ENCODE data around the gene SEMA6A. TPM values are rescaled to one million over a fixed set of nuclear protein-coding genes. Genes with fewer than 3 reads are reported as not detected.

Gene SEMA6A
- total RNA-seq, 1 donor, result 0.21 TPM

DNA sequence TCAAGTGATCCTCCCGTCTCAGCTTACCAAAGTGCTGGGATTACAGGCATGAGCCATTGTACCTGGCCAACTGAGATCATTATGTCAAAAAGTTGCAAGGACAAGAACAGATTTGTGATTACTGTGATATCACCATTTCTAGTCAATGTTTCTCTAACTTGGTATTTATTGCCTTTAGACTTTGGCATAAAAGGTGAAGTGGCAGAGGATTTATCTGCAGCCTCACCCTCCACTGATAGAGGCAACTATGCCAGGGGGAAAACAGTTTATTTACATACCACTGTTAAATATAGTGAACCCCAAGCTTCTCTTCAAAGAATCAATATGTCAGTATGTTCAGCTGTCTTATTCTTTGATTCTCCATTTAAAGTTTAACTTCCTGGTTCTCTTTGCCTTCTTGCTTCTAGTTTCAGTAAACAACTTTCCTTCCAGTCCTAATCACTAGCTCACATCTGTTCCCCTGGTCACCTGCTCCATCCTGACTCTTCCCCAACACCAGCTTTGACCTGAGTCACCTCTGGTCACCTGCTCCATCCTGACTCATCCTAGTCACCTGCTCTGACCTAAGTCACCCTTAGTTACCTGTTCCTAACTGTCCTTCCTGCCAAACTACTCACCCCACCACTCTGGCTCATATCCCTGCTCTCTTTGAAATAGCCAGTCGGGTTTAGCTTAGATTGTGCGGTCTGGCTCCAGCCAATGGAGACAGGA lies 29.9 kb downstream of the SEMA6A start:
- Histone ChIP-seq H3K4me3 (ENCODE audit: low read length) (no peak overlapping the region), H3K9me3 (ENCODE audit: low read depth, low read length) (peaks cover 17% of the 10 kb centered on the region), H3K4me1 (ENCODE audit: insufficient read depth, low read length) (no peaks in the 10 kb centered on the region), H3K27me3 (ENCODE audit: insufficient read depth, low read length) (no peaks in the 10 kb centered on the region)

DNA sequence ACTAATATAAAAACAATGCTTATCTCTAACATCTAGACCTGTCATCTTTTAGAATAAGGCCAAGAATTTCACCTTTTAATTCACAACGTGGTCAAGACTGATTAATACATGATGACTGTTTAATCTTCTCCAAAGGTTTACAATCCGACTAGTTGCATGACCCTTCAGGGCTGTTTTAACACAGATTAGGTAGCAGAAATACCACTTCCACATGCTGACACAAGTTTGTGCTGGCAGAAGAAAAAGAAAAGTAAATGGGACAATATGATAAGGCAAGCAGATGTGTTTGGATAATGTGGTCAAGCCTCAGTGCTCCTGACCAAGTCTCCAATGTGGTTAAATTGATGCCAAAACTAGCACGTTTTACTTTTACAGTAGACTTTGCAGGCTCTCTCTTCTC lies 31.1 kb downstream of the SEMA6A start:
- Histone ChIP-seq H3K27me3 (ENCODE audit: insufficient read depth, low read length) (no peaks in the 10 kb centered on the region), H3K4me3 (ENCODE audit: low read length) (no peak overlapping the region), H3K9me3 (ENCODE audit: low read depth, low read length) (peaks cover 17% of the 10 kb centered on the region), H3K4me1 (ENCODE audit: insufficient read depth, low read length) (no peaks in the 10 kb centered on the region)

DNA sequence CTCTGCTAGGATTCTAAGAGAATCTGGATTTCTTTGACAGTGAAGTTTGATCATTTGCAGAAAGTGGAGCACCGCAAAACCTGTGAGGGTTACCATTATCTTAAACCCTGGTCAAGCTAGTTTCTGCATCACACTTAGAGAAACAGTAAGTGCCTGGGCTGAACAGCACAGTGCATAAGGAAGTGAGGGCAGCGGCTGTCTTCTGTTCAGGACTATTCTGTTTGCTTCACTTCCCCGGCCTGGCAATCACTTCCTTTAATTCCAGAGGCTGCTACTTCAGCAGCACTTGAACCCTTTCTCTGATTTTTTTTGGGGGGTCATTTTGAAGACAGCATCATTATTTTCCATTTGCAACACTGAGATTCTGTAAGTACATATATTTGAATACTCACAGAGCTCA lies 32.0 kb downstream of the SEMA6A start:
- Histone ChIP-seq H3K4me3 (ENCODE audit: low read length) (no peak overlapping the region), H3K4me1 (ENCODE audit: insufficient read depth, low read length) (no peaks in the 10 kb centered on the region), H3K27me3 (ENCODE audit: insufficient read depth, low read length) (no peaks in the 10 kb centered on the region), H3K9me3 (ENCODE audit: low read depth, low read length) (peaks cover 17% of the 10 kb centered on the region)

DNA sequence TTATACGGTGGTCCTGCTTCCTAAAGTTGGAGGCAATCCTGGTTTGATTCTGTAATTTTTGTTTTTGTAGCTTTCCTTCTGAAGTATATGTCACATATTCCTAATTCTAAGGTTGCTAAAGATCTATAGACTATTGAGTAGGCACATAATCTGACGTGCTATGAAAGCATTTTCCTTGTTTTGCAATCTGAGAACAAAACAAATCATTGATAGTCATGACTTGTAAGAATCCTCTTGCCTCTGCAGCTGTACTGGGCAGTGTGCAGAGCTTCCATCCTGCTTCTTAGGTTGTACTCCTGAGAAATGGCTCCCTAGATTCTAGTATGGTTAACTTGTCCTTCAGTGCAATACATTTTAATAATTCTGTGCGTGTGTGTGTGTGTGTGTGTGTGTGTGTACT lies 35.4 kb downstream of the SEMA6A start:
- no peaks in the 10 kb centered on the region for H3K9me3 ChIP-seq (ENCODE audit: low read depth, low read length)
- no peaks in the 10 kb centered on the region for H3K4me1 ChIP-seq (ENCODE audit: insufficient read depth, low read length)
- no peaks in the 10 kb centered on the region for H3K27me3 ChIP-seq (ENCODE audit: insufficient read depth, low read length)
- H3K4me3 ChIP-seq (ENCODE audit: low read length), result no peak overlapping the region

DNA sequence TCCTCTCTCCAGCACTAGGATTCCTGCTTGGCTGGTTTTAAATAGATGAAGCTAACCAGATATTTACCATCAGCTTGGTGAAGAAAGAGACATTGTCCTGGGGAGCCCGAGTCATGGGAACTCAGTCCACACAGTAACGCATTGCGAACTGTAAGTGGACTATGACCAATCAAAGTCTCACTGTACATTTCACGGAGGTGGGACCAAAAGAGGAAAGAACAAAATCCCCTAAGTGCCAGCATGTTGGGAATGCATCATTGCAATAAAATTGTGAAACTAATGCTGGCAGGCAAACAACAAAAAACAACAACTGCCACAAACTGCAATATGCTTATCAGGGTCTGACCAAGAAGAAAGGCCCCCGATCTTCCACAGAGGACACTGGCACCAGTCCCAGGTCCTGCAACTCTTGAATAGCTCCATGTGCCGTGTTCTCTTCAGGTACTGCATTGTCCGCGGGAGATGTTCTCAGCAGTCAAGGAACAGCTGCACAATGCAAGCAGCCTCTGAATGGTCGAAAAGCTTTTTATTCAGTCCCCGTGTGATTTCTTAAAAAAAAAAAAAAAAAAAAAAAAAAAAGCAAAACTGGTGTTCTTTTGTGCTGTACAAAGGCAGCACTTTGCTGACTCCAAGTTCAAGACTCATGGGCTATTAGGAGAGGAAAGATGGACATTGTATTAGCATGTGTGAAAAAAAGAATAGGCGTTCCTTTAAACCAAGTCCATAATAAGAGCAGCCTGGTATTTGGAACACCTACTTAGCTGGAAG lies 38.1 kb downstream of the SEMA6A start:
- no peaks in the 10 kb centered on the region for H3K4me1 ChIP-seq (ENCODE audit: insufficient read depth, low read length)
- H3K9me3 ChIP-seq (ENCODE audit: low read depth, low read length), result no peaks in the 10 kb centered on the region
- H3K4me3 ChIP-seq (ENCODE audit: low read length), result no peak overlapping the region
- H3K27me3 ChIP-seq (ENCODE audit: insufficient read depth, low read length), result no peaks in the 10 kb centered on the region

DNA sequence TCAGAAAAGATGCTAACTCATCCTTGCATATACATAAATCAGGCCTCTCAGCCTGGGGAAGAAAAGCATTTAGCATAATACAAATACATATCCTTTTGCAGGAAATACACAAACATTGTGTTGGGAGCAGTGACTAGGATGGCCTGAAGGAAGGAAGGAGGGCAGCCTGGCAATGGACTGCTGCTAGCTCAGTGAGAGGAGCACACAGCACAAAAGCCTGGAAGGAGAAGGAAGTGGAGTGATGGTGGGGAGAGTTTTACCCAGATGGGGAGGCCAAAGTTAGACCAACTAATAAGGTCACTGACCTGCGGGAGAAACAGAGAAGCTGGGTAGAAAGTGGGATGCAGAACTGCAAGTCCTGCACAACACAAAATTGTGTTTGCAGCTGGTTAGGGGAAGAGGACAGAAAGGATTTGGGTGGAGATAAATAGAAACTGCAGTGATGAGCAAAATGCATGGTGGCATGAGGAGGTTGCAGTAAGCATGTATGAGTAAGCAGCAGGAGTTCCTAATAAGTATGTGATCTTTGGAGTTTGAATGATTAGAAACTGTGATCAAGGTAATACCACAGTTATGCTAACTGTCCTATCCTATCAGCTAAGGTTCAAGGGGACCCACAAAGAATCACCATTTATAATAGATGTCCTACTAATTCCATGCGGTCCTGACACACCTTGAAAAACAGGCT lies 39.5 kb downstream of the SEMA6A start:
- no peaks in the 10 kb centered on the region for H3K9me3 ChIP-seq (ENCODE audit: low read depth, low read length)
- H3K27me3 ChIP-seq (ENCODE audit: insufficient read depth, low read length), result no peaks in the 10 kb centered on the region
- H3K4me3 ChIP-seq (ENCODE audit: low read length), result no peak overlapping the region
- no peaks in the 10 kb centered on the region for H3K4me1 ChIP-seq (ENCODE audit: insufficient read depth, low read length)

DNA sequence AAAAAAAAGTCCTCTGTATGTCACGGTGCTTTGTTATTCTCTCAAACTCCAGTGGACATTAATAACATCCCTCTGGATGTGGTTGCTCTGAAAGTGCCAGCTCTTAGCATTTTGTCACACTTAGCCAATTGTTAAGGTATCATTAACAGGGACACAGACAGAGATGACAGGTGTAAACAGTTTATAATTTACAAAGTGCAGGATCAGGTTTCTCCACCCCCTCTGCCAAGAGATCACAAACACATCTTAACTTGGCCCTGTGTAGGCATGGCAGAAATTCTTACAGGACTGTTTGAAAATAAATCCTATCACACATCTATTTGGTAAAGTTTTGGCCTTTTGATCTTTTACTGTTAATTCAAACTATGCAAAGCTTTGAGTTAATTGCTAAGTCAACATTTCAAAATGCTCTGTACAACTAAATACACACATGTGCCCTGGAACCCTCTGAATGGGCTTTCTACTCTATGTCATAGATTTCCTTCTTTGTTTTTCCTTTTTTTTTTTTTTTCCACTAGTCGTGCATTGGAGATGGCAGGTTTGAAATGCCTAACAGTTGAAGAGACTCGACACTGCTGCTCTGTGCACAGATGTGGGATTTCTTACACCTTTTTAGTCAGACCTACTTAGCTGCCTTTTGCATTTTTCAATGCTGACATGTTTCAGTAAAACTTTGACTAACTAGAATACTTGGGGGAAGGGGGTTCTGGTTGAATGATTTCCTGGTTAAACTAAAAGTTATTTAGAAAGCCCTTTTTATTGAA lies 41.7 kb downstream of the SEMA6A start:
- Histone ChIP-seq H3K4me3 (ENCODE audit: low read length) (no peak overlapping the region), H3K27me3 (ENCODE audit: insufficient read depth, low read length) (no peaks in the 10 kb centered on the region), H3K9me3 (ENCODE audit: low read depth, low read length) (no peaks in the 10 kb centered on the region), H3K4me1 (ENCODE audit: insufficient read depth, low read length) (no peaks in the 10 kb centered on the region)

DNA sequence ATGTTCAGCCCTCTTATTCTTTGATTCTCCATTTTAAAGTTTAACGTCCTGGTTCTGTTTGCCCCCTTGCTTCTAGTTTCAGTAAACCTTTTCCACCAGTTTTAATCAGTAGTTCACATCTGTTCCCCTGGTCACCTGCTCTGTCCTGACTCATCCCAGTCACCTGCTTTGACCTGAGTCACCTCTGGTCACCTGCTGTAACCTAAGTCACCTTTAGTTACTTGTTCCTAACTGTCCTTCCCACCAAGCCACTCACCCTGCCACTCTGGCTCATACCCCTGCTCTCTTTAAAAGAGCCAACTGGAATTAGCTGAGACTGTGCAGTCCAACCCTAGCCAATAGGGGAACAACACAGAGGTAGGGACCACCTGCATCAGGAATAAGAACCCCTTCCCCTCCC lies 43.0 kb downstream of the SEMA6A start:
- no peaks in the 10 kb centered on the region for H3K4me1 ChIP-seq (ENCODE audit: insufficient read depth, low read length)
- no peaks in the 10 kb centered on the region for H3K27me3 ChIP-seq (ENCODE audit: insufficient read depth, low read length)
- H3K9me3 ChIP-seq (ENCODE audit: low read depth, low read length), result no peaks in the 10 kb centered on the region
- no peak overlapping the region for H3K4me3 ChIP-seq (ENCODE audit: low read length)

DNA sequence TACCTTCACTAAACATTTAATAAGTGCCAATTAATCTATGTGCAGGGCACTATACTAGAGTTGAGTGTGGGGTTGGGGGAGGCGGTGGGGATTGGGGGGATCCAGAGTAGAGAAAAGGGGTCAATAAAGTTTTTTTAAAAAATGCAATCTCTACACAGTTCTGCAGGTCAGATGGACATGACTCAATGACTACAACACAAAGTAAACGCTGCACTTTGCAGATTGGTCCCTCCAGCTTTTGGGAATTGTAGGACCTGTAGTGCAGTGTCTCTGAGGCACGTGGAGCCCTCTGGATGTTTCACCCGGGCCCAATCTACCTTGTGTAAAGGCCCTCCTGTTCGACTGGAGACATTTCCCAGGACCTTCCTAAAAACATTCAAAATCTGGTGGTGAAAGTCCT lies 43.5 kb downstream of the SEMA6A start:
- H3K4me1 ChIP-seq (ENCODE audit: insufficient read depth, low read length), result no peaks in the 10 kb centered on the region
- no peak overlapping the region for H3K4me3 ChIP-seq (ENCODE audit: low read length)
- no peaks in the 10 kb centered on the region for H3K27me3 ChIP-seq (ENCODE audit: insufficient read depth, low read length)
- no peaks in the 10 kb centered on the region for H3K9me3 ChIP-seq (ENCODE audit: low read depth, low read length)

DNA sequence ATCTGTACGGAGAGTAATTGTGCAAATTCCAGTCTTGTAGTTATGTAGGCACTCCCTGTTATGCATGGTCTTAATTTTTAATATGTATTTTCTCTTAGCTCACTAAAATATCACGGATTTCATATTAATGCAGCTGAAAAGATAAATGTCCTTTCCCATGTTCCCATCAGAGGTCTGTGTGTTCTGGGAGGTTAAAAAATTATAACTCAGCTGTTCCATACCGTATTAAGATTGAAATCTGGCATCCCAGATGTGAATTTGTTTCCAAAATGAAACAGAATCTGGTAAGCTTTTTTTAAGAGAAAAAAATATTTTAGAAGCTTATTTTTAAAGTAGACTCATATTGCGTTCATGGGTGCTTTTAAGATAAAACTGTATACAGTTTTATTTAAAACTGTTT lies 44.3 kb downstream of the SEMA6A start:
- no peaks in the 10 kb centered on the region for H3K4me1 ChIP-seq (ENCODE audit: insufficient read depth, low read length)
- H3K27me3 ChIP-seq (ENCODE audit: insufficient read depth, low read length), result no peaks in the 10 kb centered on the region
- H3K9me3 ChIP-seq (ENCODE audit: low read depth, low read length), result no peaks in the 10 kb centered on the region
- no peak overlapping the region for H3K4me3 ChIP-seq (ENCODE audit: low read length)

DNA sequence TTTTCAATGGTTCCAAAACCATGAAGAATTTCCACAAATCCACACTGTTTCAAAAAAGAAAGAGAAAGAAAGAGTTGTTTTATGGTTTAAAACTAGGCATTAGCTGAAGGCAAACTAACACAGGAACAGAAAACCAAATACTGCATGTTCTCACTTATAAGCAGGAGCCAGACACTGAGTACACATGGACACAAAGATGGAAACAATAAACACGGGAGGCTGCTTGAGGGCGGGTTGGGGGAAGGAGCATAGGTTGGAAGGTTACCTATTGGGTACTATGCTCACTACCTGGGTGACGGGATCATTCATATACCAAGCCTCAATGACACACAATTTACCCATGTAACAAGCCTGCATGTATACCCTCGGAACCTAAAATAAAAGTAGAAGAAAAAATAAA lies 45.0 kb downstream of the SEMA6A start:
- no peaks in the 10 kb centered on the region for H3K4me1 ChIP-seq (ENCODE audit: insufficient read depth, low read length)
- no peaks in the 10 kb centered on the region for H3K27me3 ChIP-seq (ENCODE audit: insufficient read depth, low read length)
- no peak overlapping the region for H3K4me3 ChIP-seq (ENCODE audit: low read length)
- no peaks in the 10 kb centered on the region for H3K9me3 ChIP-seq (ENCODE audit: low read depth, low read length)

DNA sequence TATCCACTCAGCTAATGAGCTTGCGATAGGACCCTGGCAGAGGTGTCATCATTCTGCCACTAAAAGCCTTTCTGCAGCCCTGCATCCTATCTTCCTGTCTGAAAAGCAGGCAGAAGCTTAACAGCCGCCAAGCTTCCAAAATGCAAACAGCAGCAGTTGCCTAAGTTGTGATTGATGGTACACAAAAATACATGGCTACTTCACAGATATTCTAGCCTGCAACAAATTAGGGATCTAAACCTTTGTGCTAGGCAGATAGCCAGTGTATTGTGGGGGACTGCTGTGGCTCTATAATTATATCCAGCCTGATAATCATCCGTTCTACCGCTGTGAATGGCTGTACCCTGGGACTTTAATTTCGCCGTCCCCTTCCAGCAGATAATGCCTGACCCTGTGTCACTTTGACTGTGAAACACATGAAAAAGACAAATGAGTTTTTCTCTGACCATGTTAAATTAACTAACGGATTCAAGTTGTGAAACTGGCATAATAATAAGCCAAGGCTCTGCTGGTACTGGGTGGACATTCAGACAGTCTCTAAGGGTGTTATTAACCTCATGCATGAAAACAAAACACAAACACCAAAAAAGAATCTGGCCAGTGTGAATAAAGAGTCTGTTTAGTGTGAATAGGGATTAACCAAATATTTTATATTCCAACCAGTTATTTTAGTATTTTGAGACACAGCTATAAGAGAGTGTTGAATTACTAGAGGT lies 45.9 kb downstream of the SEMA6A start:
- Histone ChIP-seq H3K9me3 (ENCODE audit: low read depth, low read length) (no peaks in the 10 kb centered on the region), H3K4me1 (ENCODE audit: insufficient read depth, low read length) (no peaks in the 10 kb centered on the region), H3K27me3 (ENCODE audit: insufficient read depth, low read length) (no peaks in the 10 kb centered on the region), H3K4me3 (ENCODE audit: low read length) (no peak overlapping the region)

DNA sequence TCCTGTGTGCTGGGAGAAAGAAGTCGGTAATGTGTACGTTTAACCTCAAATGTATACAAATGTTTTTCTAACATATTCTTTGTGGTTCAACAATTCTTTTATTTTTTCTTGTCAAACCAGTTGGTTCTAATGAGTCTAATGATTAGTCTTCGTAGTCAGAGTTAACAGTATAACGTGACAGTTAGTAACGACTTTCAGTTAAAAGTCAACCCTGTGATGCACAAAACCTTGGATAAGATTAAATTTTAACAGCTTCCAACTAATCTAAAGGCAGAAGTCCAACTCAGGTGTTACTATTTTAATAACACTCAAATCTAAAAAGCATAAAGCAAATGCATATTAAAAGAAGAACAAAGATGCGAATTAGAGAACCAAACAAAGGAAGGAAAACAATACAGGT lies 47.0 kb downstream of the SEMA6A start:
- Histone ChIP-seq H3K27me3 (ENCODE audit: insufficient read depth, low read length) (no peaks in the 10 kb centered on the region), H3K4me1 (ENCODE audit: insufficient read depth, low read length) (no peaks in the 10 kb centered on the region), H3K9me3 (ENCODE audit: low read depth, low read length) (no peaks in the 10 kb centered on the region), H3K4me3 (ENCODE audit: low read length) (no peak overlapping the region)

DNA sequence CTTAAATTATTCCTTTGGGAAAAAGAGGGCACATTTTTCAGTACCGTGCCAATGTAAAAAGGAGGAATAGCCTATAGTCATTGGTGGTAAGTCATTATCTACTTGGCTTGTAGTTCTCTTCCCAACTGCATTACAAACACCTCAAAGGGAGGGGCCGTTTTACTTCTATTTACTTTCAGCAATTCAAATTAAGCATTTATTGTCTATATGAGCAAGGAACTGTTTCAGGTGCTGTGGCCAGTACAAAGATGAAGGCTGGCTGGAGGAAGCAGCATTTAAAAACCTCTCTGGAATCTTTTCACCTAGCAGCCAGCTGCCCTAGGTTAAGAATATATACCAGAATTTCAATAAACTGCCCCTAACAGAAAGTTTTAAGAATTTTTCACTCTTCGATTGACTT lies 48.9 kb downstream of the SEMA6A start:
- H3K4me1 ChIP-seq (ENCODE audit: insufficient read depth, low read length), result no peaks in the 10 kb centered on the region
- no peaks in the 10 kb centered on the region for H3K27me3 ChIP-seq (ENCODE audit: insufficient read depth, low read length)
- H3K4me3 ChIP-seq (ENCODE audit: low read length), result no peak overlapping the region
- no peaks in the 10 kb centered on the region for H3K9me3 ChIP-seq (ENCODE audit: low read depth, low read length)
